Neuronal stem cell (in vitro differentiated cells): Measurements from ENCODE around the gene ATP8A1.

Experiments used
- DNase-seq: peaks from one replicate; pipeline ENCODE4 v3.0.0-alpha.2; 2013; ENCODE audit warnings: low spot score
- H2AFZ ChIP-seq: one replicate; pipeline ENCODE4 v1.6.1; 2013; ENCODE audit warnings: mild to moderate bottlenecking, low read length, inconsistent platforms
- H2AK5ac ChIP-seq: 2 replicates; pipeline ENCODE4 v1.6.1; 2013; ENCODE audit warnings: low read depth, mild to moderate bottlenecking, inconsistent platforms, low read length, moderate library complexity, mixed read lengths
- H2BK120ac ChIP-seq: 2 replicates; pipeline ENCODE4 v1.6.1; 2013; ENCODE audit warnings: low read depth, mild to moderate bottlenecking, inconsistent platforms, low read length, moderate library complexity, mixed read lengths
- H2BK12ac ChIP-seq: one replicate; pipeline ENCODE4 v1.6.1; 2013; ENCODE audit warnings: low read length, inconsistent platforms
- H2BK15ac ChIP-seq: 2 replicates; pipeline ENCODE4 v1.6.1; 2013; ENCODE audit warnings: mild to moderate bottlenecking, low read length, inconsistent platforms, mixed read lengths
- H2BK5ac ChIP-seq: one replicate; pipeline ENCODE4 v1.6.1; 2013; ENCODE audit warnings: inconsistent platforms, mild to moderate bottlenecking, low read length, moderate library complexity
- H3K14ac ChIP-seq: one replicate; pipeline ENCODE4 v1.6.1; 2013; ENCODE audit warnings: low read length, inconsistent platforms
- H3K18ac ChIP-seq: 2 replicates; pipeline ENCODE4 v1.6.1; 2013; ENCODE audit warnings: low read length, inconsistent platforms
- H3K23ac ChIP-seq: 2 replicates; pipeline ENCODE4 v1.6.1; 2013; ENCODE audit warnings: low read depth, mild to moderate bottlenecking, mixed read lengths, low read length, inconsistent platforms; ENCODE audit not compliant: poor library complexity
- H3K27ac ChIP-seq: replicated peaks from 3 replicates; pipeline ENCODE4 v1.5.1; 2013; ENCODE audit warnings: low read length, inconsistent platforms
- H3K27me3 ChIP-seq, 3 experiments: 2 replicates each; pipeline ENCODE4 v1.6.1; 2013; ENCODE audit warnings: low read length in 3 of 3, mild to moderate bottlenecking in 2 of 3, inconsistent platforms in 1 of 3, low read depth in 1 of 3, mixed read lengths in 1 of 3, moderate library complexity in 1 of 3; ENCODE audit not compliant: control insufficient read depth in 3 of 3, insufficient read depth in 3 of 3
- H3K36me3 ChIP-seq, 2 donors: replicated peaks in 1 of 2; 2 replicates each; pipeline ENCODE4 v1.6.1; 2013; ENCODE audit warnings: low read length in 2 of 2; ENCODE audit not compliant: control insufficient read depth in 2 of 2, insufficient read depth in 2 of 2
- H3K4ac ChIP-seq: 2 replicates; pipeline ENCODE4 v1.6.1; 2013; ENCODE audit warnings: inconsistent platforms, mild to moderate bottlenecking, low read length, moderate library complexity
- H3K4me1 ChIP-seq, 2 donors: 1 replicate in 1 of 2; 2 replicates in 1 of 2; pipeline ENCODE4 v1.6.1; 2013; ENCODE audit warnings: low read length in 2 of 2, low read depth in 1 of 2; ENCODE audit not compliant: control insufficient read depth in 2 of 2, insufficient read depth in 1 of 2
- H3K4me2 ChIP-seq: one replicate; pipeline ENCODE4 v1.6.1; 2013; ENCODE audit warnings: mild to moderate bottlenecking, low read length, inconsistent platforms; ENCODE audit not compliant: insufficient read depth, poor library complexity, severe bottlenecking
- H3K4me3 ChIP-seq, 2 donors: 2 replicates each; pipeline ENCODE4 v1.5.1; 2013; ENCODE audit warnings: low read length in 2 of 2, mild to moderate bottlenecking in 2 of 2, inconsistent platforms in 1 of 2, moderate library complexity in 1 of 2
- H3K79me1 ChIP-seq: one replicate; pipeline ENCODE4 v1.6.1; 2013; ENCODE audit warnings: low read depth, mild to moderate bottlenecking, inconsistent platforms, low read length, moderate library complexity
- H3K9ac ChIP-seq: one replicate; pipeline ENCODE4 v1.6.1; 2013; ENCODE audit warnings: mild to moderate bottlenecking, low read depth, low read length, inconsistent platforms; ENCODE audit not compliant: poor library complexity
- H3K9me3 ChIP-seq, 2 donors: replicated peaks in 1 of 2; 2 replicates each; pipeline versions ENCODE3 to v1.6.1; 2013; ENCODE audit warnings: low read length in 2 of 2, mild to moderate bottlenecking in 2 of 2, inconsistent platforms in 1 of 2, low read depth in 1 of 2, mixed read lengths in 1 of 2, moderate library complexity in 1 of 2; ENCODE audit not compliant: control insufficient read depth in 2 of 2, insufficient read depth in 1 of 2
- H4K8ac ChIP-seq: one replicate; pipeline ENCODE4 v1.6.1; 2013; ENCODE audit warnings: low read depth, mild to moderate bottlenecking, inconsistent platforms, low read length, moderate library complexity
- H4K91ac ChIP-seq: one replicate; pipeline ENCODE4 v1.6.1; 2013; ENCODE audit warnings: low read length, low read depth, mild to moderate bottlenecking, inconsistent platforms; ENCODE audit not compliant: poor library complexity
- WGBS, 2 donors: extraction: QIAGEN DNeasy Blood & Tissue Kit; methylation state at CpG; one replicate each; pipeline ENCODE4 v1.1.7; 2013; ENCODE audit warnings: missing lambda C conversion rate in 2 of 2, mixed read lengths in 1 of 2; ENCODE audit not compliant: insufficient read length in 2 of 2, insufficient replicate concordance in 1 of 2; ENCODE audit errors: extremely low coverage in 2 of 2; 5-methylcytosine and 5-hydroxymethylcytosine counted together

Gene ATP8A1

DNA sequence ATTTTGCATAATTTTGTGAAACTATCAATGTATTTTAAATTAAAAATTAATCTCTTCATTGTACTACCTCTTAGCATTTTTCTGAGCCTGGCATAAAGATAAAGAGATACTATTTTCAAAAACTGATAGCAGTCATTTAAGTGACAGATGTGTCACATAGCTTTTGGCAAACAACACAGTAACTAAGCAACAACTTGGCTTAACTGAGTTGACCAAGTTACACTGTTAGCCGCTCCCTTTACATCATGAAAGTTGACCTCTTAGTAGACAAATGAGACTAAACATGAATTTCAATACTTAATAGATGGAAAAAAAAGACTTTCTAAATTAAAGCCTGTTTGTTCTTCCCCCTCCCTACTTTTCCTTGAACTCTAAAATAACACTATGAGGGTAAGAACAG is 62.0 kb downstream of the ATP8A1 start:
- no peak overlapping the region for H3K14ac ChIP-seq
- H3K4ac ChIP-seq = no peak overlapping the region
- no peaks in the 10 kb centered on the region for H3K9me3 ChIP-seq
- no CpG with 5 or more reads among the region's 1 CpG for WGBS, 2 donors
- no peaks in the 10 kb centered on the region for H3K36me3 ChIP-seq
- no peak overlapping the region for H4K8ac ChIP-seq
- H4K91ac ChIP-seq = no peak overlapping the region
- no peak overlapping the region for H2AK5ac ChIP-seq
- H2BK120ac ChIP-seq = no peak overlapping the region
- no peak for DNase-seq
- no peaks in the 10 kb centered on the region for H3K27me3 ChIP-seq
- H2AFZ ChIP-seq = no peak overlapping the region
- H3K79me1 ChIP-seq = no peaks in the 10 kb centered on the region
- H3K4me1 ChIP-seq = no peaks in the 10 kb centered on the region
- no peak overlapping the region for H2BK12ac ChIP-seq
- H3K18ac ChIP-seq = no peak overlapping the region
- no peak overlapping the region for H3K4me3 ChIP-seq
- no peak overlapping the region for H3K23ac ChIP-seq
- H2BK5ac ChIP-seq = no peak overlapping the region
- H2BK15ac ChIP-seq = no peak overlapping the region
- H3K9ac ChIP-seq = no peak overlapping the region
- no peak overlapping the region for H3K27ac ChIP-seq
- H3K4me2 ChIP-seq = no peak overlapping the region

DNA sequence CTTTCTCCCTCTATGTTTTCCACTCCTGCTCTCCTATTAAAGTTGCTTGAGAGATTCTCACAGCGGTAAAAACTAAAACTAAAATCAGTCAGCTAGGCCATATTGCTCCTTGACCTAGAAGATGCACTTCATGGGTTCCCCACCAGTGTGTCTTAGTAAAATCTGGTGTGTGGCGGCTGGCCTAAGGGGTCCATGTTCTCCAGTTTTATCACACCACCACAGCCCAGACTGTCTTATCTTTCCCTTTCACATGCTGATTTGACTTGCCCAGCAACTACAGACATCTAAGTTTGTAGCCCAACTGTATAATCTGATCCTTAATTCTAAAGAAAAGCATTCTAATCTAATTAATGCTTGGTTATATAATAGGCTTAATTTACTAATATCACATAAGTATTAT is 68.0 kb downstream of the ATP8A1 start:
- H2AK5ac ChIP-seq = no peak overlapping the region

DNA sequence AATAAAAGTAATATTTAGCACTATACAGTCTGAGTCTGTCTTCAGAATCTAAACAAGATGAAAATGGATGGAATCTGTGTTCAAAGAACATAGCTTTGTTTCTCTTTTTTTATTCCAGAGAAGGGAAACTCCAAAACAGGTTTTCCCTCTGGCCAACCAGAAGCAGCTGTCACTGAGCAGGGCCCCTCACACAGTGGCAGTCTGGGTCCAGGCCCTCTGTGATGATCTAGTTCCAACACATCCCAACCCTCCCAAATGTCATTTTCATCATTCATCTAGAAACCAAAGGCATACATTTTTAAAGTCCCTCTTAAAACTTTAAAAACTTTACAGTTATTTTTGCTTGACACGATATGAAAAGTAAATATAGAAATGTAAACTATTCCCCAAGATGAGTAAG is 70.1 kb downstream of the ATP8A1 start:
- Histone ChIP-seq H2BK15ac (no peak overlapping the region), H3K9me3 (no peaks in the 10 kb centered on the region), H3K27ac (no peak overlapping the region), H3K4me1 (no peaks in the 10 kb centered on the region), H2AK5ac (no peak overlapping the region), H3K14ac (no peak overlapping the region), H3K4ac (no peak overlapping the region), H2BK12ac (no peak overlapping the region), H3K4me3 (no peak overlapping the region), H3K18ac (no peak overlapping the region), H2BK5ac (no peak overlapping the region), H3K36me3 (no peaks in the 10 kb centered on the region), H3K4me2 (no peak overlapping the region), H4K8ac (no peak overlapping the region), H3K23ac (no peak overlapping the region), H3K27me3 (no peaks in the 10 kb centered on the region), H2BK120ac (no peak overlapping the region), H3K79me1 (no peaks in the 10 kb centered on the region), H2AFZ (no peak overlapping the region), H4K91ac (no peak overlapping the region), H3K9ac (no peak overlapping the region)
- no peak for DNase-seq
- no CpG with 5 or more reads among the region's 1 CpG for WGBS, 2 donors

More for the DNA sequence above, 68.0 kb downstream of the ATP8A1 start:
- no peak overlapping the region for H3K27ac ChIP-seq
- H3K36me3 ChIP-seq = no peaks in the 10 kb centered on the region
- H2BK5ac ChIP-seq = no peak overlapping the region
- no peak for DNase-seq
- no peak overlapping the region for H3K4me3 ChIP-seq
- H4K91ac ChIP-seq = no peak overlapping the region
- H3K4me1 ChIP-seq = no peaks in the 10 kb centered on the region
- H3K23ac ChIP-seq = no peak overlapping the region
- H3K9me3 ChIP-seq = no peaks in the 10 kb centered on the region
- no peak overlapping the region for H2BK15ac ChIP-seq
- no peaks in the 10 kb centered on the region for H3K27me3 ChIP-seq
- no peaks in the 10 kb centered on the region for H3K79me1 ChIP-seq
- no peak overlapping the region for H2BK12ac ChIP-seq
- no peak overlapping the region for H4K8ac ChIP-seq
- no peak overlapping the region for H3K14ac ChIP-seq
- no peak overlapping the region for H3K18ac ChIP-seq
- WGBS, 2 donors = no CpG with 5 or more reads among the region's 2 CpGs
- no peak overlapping the region for H2AFZ ChIP-seq
- no peak overlapping the region for H3K4me2 ChIP-seq
- no peak overlapping the region for H2BK120ac ChIP-seq
- no peak overlapping the region for H3K9ac ChIP-seq
- H3K4ac ChIP-seq = no peak overlapping the region

DNA sequence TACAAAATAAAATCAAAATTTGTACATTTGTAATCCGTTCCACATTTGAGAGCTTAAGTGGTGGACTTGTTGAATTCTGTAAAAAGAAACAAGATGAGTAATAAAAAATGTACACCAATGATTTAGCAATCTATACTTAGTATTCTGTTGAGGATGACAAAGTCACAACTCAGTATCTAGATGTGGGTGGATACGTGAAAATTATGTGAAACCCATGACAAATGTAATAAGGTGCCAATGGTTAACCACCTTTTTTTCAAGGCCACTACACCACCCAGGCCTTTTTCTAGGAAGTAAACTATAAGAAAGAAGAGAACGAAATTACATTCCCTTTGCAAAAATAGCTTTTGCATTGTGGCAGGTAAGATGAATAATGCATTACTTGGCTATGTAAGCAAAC is 77.0 kb downstream of the ATP8A1 start:
- no peaks in the 10 kb centered on the region for H3K9me3 ChIP-seq
- H3K79me1 ChIP-seq = no peaks in the 10 kb centered on the region
- H3K4me3 ChIP-seq = no peak overlapping the region
- H2AK5ac ChIP-seq = no peak overlapping the region
- no peaks in the 10 kb centered on the region for H3K27me3 ChIP-seq
- H2BK15ac ChIP-seq = no peak overlapping the region
- H2BK5ac ChIP-seq = no peak overlapping the region
- H3K23ac ChIP-seq = no peak overlapping the region
- no peak overlapping the region for H2BK12ac ChIP-seq
- no peak for DNase-seq
- no peak overlapping the region for H2BK120ac ChIP-seq
- H3K9ac ChIP-seq = no peak overlapping the region
- no peak overlapping the region for H4K91ac ChIP-seq
- no peak overlapping the region for H4K8ac ChIP-seq
- H3K27ac ChIP-seq = no peak overlapping the region
- no CpG with 5 or more reads among the region's 3 CpGs for WGBS, 2 donors
- no peak overlapping the region for H3K18ac ChIP-seq
- H3K4me2 ChIP-seq = no peak overlapping the region
- no peaks in the 10 kb centered on the region for H3K36me3 ChIP-seq
- H2AFZ ChIP-seq = no peak overlapping the region
- no peaks in the 10 kb centered on the region for H3K4me1 ChIP-seq
- H3K4ac ChIP-seq = no peak overlapping the region
- H3K14ac ChIP-seq = no peak overlapping the region
